ENCODE results near the gene APBB1.

GRCh38 chr11:6397156-6397555 is 21.7 kb downstream of the APBB1 start:
- no peak for TF ChIP-seq CTCF (IDR thresholded peaks at IDR 0.05)
- TF ChIP-seq POLR2A (IDR thresholded peaks at IDR 0.05), result no peak
- no peak for TF ChIP-seq POLR2AphosphoS5 (IDR thresholded peaks at IDR 0.05)

Measured in stomach (tissue), 4 donors.